GM18526 (cell line): ENCODE data around the gene IFNA16.
"Not testable (repeated sequence)": the region's sequence is repeated elsewhere in the genome, so short reads cannot be mapped to it uniquely, and the experiment has no call there.

Experiments
- POLR2A ChIP-seq: IDR thresholded peaks from 3 replicates; pipeline ENCODE4 v1.6.1; 2011; ENCODE audit not compliant: insufficient read length; ENCODE audit errors: extremely low read depth

Gene IFNA16

DNA sequence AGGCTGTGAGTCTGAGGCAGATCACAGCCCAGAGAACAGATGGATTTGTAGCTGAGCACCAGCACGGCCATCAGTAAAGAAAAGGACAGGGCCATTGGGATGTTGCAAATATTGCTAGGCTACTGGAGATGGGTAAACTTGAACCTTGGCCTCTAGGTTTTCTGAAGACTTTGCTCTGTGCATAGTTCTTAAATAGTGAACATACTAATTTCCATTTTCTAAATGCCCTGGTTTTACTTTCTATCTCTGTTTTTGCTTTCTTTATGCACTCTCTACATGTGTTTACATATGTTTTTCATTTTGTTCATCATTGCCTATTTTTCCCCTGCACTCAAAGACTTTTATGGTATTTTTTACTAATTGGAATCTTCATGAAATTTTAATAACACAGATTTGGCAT is at the start of gene IFNA16:
IFNA16 (minus strand) TSS at position 101 of the 400 bp plus-strand sequence; CDS start at position 95, 6 bp downstream.
- not testable (repeated sequence) for TF ChIP-seq POLR2A

DNA sequence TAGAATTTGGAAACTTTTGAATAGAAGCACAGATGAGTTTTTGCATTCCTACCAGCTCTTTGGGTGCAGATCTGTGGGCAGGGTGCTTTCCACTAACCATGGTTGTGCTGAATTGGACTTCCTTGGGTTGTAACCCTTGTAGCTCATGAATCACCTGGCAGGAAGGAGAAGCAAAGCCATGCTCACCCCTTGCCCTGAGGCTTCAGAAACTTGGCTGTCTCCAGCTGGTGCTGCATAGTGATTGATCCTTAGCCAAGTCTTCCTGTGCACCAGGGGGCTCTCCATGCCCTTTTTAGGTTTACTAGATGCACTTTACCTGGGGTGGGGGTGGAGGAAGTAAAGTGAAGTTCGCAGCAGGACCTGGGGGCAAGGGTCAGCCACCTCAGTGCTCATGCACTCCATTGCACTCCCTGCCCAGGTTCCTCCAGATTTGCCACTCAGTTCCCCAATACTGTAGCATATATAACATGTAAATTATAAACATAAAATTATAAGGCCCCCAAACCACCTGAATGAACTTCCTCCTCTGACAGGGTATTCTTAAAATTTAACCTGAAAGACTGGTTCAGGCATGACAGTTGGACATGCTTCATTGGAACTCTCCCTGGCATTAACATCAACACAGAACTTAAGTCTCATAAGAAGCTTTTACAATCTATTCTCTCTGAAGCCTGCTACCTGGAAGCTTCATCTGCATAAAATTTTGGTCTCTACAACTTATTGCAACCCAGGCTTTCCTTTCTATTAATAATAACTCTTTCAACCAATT is 48.5 kb upstream of the IFNA16 start:
- TF ChIP-seq POLR2A, result no peak

DNA sequence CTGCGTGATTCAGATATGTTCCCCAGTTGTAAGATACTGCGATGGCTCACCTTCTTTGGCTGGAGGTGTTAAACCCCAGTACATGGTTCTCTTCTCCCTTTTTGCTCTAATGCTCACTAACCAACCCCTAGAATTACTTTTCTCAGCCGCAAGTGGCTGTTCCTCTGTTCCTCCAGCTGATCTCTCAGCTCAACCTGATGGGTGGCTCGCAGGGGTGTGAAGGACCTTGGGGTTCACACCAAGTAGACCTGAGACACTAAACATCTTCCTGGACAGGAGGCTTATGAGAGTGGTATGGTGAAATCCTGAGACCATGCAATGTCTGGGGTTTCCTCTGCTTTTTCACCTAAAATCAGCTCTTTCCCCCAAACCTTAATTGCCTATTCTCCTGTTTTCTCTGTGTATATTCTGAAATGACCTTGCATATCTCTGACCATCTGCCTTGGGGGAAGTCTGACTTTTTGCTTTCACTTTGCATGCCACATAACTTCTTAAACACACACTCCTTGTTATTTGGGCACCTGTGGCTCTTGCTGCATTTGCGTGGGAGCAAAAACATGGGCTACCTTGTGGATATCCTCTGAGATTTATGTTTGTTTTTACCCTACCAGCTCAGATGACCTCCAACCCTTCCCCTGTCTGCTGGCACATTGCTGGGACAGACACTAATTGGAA is 38.6 kb upstream of the IFNA16 start:
- no peak for TF ChIP-seq POLR2A

DNA sequence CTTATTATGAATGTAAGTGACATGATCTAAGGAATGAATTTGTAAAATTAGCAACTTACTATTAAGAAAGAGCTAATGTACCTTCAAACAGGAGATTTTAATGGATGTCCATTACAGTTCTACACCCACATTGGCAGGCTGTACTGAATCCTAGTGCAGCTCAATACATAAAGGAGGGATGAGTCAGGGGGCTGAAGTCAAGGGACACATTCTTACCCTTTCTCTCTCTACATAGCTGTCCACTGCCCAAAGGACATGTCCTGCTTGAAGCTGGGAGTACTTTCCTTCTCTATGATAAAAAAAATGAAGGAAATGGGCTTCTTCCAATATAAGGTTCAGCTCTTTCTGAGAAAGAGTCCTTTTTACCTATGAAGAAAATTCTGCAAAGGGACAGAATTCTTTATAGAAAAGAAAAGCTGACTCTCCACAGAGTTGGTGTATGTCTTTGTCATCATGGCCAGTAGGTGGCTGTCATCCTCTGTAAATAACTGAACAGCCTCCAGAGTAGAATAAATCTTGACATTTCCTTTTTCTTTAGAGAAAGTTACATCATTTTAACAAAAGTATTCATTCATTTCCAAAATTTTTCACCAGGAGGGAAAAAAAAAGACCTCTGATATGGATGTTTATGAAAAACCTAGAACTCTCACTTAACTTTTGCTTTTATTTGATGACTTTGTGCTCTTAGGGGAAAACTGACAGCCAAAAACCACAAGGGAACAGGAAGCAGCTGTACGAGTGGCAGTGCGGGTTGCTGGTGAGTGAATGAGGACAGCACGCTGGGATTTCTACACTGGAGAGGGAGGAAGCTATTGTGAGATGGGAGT is 35.8 kb upstream of the IFNA16 start:
- no peak for TF ChIP-seq POLR2A

DNA sequence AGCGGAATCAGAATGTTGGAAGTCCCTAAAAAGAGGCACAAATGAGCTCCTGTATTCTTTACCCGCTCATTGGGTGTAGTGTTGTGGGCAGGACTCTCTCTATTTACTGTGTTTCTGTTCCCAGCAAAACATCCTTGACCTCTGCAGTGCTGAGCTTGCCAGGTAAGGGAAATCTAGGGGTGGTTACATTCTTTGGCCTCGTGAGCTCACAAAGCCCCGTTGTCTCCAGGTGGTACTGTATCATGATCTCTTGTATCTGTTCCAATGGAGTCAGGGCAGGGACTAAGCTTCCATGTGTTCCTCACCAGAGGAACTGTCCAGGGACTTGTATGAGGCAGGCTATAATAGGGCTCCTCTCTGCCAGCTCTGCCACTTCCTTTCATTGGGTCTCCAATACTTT is 34.5 kb upstream of the IFNA16 start:
- no peak for TF ChIP-seq POLR2A

DNA sequence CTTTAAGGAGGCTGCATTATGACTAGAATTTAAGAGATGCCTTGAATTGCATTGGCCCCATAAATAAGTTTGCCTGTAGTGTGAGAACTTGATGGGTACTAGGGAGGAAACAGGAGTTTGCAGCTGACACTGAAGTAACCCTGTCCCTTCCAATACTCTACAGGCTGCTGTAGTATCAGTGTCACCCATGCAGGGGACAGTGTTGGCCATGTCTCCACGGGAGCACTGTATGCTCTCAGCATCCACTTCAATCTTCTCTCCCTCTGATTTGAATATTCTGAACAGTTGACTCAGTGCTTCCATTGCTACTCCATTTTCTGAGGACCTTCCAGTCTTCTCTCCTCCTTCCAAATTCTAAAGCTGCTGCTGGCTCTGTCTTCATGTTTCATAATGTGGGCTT is 34.1 kb upstream of the IFNA16 start:
- TF ChIP-seq POLR2A, result no peak

DNA sequence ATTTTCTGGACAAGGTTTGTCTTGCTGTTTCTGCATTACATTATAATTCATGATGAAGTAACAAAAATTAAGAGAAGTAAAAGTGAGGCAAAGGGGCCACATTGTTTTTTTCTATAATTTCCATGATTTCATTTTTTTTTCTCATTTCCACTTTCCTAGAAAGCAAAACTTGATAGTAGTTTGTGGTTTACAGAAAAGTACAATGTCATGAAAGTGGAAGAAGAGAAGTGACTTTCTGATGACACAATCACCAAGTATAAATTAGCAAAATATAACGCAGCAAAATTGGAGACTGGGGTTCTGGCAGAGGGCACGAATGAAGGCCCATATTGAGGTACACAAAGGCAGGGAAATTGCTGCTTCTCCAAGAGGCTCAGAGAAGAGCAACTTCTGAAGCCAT is 27.7 kb upstream of the IFNA16 start:
- TF ChIP-seq POLR2A, result no peak

DNA sequence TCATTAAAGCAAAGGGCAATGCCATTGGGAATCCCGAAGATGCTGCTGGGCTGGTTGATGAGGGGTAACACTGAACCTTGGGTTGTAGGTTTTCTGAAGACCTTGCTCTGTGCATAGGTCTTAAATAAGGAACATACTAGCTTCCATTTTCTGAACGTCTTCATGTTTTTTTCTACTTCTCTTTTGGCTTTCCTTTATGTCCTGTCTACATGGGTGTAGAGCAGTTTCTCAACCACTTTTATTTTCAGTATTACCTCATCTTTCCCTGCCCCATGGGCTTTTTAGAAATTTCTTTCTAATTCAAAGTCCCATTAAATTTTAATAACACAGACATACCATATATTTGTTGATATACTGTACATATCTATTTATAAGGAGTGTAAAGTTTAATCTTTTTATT is 22.8 kb upstream of the IFNA16 start, which contains the start of gene IFNA14:
IFNA14 (minus strand) TSS at position 95 of the 400 bp plus-strand sequence; CDS start at position 25, 70 bp downstream.
- no peak for TF ChIP-seq POLR2A

DNA sequence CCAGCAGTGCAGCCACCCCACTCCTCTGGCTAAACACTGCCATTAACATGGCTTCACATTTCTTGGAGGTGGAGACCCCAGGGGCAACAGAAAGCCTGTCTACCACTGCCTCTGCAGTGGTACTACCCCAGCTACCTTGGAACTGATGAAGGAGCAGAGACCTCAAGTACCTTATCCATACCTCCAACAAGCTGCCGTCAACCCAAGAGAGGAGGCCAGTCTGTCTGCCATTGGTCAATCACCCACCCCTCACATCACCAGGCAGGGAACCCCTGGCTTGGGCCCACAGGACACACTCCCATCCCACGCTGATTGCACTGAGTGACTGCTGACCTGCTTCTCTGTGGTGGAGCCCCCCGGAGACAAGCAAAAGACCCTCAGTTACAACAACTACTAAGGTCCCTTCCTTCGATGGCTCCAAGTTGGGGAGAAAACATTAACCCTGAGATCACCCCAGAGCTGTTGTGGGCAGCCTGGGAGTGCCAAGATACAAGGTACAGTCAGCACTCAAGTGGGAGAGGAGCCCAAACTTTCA is 17.1 kb upstream of the IFNA16 start:
- no peak for TF ChIP-seq POLR2A

DNA sequence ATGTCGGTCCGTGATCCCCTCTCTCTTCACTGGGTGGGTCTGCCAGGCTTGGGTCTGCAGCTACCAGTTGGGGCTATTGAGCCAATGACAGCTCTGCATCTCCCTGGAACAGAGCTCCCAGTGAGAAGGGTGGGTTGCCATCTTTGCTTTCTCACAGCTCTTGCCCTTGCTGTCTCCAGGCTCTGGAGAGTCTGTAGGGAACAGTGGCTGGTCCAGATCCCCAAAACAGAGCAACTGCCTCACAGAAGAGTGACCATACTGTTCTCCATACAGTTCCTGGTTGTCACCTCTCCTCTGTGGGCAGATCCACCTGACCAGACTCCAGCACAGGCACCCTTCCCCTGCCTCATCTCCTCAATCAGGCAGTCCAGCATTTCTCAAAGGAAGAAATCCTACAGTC is 16.1 kb upstream of the IFNA16 start:
- TF ChIP-seq POLR2A, result no peak

DNA sequence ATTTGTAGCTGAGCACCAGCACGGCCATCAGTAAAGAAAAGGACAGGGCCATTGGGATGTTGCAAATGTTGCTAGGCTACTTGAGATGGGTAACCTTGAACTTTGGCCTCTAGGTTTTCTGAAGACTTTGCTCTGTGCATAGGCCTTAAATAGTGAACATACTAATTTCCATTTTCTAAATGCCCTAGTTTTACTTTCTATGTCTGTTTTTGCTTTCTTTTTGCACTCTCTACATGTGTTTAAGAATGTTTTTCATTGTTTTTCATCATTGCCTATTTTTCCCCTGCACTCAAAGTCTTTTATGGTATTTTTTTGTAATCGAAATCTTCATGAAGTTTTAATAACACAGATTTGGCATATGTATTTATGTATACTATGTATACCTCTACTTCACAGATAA is 11.0 kb upstream of the IFNA16 start, which contains the start of gene IFNA17:
IFNA17 (minus strand) TSS at position 101 of the 400 bp plus-strand sequence; CDS start at position 52, 49 bp downstream.
- TF ChIP-seq POLR2A, result no peak

DNA sequence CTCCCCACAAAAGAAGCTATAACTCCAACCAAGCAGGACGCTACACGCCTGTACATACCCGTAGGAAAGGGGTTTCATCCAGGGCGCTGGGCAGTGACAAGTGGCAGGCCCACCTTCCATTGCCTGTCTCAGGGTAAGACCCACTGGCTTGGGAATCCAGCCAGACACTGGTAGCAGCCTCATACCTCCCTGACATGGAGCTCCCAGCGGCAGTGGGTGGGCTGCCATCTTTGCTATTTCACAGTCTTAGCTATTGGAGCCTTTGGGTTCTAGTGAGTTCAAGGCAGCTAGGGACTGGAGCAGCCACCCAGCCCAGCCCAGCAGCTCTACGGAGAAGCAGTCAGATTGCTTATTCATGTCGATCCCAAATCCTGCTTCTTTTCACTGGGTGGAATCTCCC is 6.8 kb downstream of the IFNA16 start:
- TF ChIP-seq POLR2A, result no peak

DNA sequence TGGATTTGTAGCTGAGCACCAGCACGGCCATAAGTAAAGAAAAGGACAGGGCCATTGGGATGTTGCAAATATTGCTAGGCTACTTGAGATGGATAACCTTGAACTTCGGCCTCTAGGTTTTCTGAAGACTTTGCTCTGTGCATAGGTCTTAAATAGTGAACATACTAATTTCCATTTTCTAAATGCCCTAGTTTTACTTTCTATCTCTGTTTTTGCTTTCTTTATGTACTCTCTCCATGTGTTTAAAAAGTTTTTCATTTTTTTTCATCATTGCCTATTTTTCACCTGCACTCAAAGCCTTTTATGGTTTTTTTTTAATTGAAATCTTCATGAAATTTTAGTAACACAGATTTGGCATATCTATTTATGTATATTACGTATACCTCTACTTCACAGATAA is 10.1 kb downstream of the IFNA16 start, which contains the start of gene IFNA10:
IFNA10 (minus strand) TSS at position 101 of the 400 bp plus-strand sequence; CDS start at position 55, 46 bp downstream.
- not testable (repeated sequence) for TF ChIP-seq POLR2A

DNA sequence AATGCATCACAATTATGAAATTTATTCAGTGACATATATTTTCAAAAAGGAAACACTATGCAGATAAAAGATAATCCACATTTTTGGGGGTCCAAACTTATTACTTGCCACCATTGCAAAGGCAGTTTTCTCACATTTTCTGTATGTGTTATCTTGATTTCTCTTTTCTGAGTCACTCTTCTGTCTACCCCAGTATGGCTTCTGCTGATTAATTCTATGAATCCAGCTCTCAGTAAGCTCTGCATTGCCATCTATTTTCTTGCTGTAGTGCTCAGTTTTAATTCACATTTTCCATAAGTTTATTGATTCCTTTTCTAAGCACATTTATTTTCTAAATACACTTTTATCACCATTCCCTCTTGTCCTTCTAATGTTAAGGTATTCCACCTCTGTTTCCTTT is 11.9 kb downstream of the IFNA16 start:
- no peak for TF ChIP-seq POLR2A

DNA sequence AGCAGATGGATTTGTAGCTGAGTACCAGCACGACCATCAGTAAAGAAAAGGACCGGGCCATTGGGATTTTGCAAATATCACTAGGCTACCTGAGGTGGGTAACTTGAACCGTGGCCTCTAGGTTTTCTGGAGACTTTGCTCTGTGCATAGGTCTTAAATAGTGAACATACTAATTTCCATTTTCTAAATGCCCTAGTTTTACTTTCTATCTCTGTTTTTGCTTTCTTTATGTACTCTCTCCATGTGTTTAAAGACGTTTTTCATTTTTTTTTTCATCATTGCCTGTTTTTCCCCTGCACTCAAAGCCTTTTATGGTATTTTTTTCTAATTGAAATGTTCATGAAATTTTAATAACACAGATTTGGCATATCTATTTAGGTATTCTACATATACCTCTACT is 15.0 kb downstream of the IFNA16 start, which contains the start of gene IFNA7:
IFNA7 (minus strand) TSS at position 101 of the 400 bp plus-strand sequence; CDS start at position 61, 40 bp downstream.
- not testable (repeated sequence) for TF ChIP-seq POLR2A
